GM18870 (cell line): ENCODE measurements around the gene ASXL1.
"Not testable (repeated sequence)": the region's sequence is repeated elsewhere in the genome, so short reads cannot be mapped to it uniquely, and the experiment has no call there.

Experiments used
- ATAC-seq: cut with Tn5 transposase; IDR thresholded peaks from one replicate; pipeline ENCODE4 v1.9.1; 2021; ENCODE audit warnings: moderate library complexity; ENCODE audit not compliant: unreplicated experiment

Gene ASXL1

GRCh38 chr20:32336918-32337347 lies 21.2 kb upstream of the ASXL1 start:
- no peak for ATAC-seq

DNA sequence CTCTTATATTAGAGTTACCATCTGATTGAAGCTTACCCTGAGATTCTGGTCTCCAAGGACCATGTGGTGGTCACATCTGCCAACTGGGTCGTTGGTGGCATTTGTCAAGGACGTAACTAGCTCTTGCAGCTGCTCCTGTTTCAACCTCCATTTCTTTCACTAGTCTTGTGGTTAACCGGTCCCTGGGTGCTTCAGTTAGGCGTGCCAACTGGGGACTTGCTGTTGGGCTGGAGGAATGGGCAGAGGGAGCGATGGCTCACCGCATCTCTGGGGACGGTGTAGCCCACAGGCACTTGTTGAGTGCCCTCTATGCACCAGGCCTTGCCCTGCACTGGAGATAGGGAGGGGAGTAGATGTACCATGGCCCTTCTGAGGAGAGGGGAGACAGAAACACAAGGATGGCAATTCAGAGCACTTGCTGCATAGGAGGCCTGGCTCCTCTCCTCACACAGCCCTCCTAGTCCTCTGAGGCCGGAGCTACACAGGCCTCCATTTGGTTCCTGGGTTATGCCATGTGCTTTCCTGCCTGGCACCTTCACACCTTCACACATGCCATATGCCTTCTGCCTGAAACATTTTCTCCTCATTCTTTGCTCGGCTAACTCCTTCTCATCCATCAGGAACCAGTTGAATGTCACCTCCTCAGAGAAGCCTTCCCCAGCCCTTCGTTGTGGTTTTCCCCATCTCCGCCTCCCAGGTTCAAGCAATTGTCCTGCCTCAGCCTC lies 20.0 kb upstream of the ASXL1 start:
- ATAC-seq: no peak

- ATAC-seq: no peak
Measured at GRCh38 chr20:32338665-32339064, 19.5 kb upstream of the ASXL1 start.

- ATAC-seq: no peak
Measured at GRCh38 chr20:32339116-32339515, 19.0 kb upstream of the ASXL1 start.

DNA sequence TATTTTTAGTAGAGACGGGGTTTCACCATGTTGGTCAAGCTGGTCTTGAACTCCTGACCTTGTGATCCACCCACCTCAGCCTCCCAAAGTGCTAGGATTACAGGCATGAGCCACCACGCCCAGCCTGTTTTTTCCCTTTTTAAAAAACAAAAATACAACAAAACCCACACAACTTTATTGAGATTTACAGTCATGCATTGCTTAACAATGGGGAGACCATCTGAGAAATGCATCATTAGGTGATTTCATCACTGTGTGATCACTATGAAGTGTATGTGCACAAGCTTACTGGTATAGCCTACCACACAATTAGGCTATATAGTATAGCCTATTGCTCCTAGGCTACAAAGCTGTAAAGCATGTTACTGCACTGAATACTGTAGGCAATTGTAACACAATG lies 17.1 kb upstream of the ASXL1 start:
- not testable (repeated sequence) for ATAC-seq

DNA sequence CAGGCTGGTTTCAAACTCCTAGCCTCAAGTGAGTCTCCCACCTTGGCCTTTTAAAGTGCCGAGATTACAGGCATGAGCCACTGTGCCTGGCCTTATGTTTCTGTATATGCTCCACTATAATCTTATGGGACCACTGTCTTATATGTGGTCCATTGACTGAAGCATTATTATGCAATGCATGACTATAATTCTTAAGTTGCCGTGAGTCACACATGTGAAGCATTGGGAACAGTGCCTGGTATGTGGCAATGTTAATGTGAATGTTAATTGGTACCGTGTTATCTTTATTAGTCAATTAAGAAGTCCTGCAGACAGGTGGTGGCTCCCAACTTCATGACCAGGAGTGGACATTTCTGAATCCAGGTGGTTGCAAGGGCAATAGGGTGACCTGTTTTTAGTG lies 14.7 kb upstream of the ASXL1 start:
- ATAC-seq: no peak

DNA sequence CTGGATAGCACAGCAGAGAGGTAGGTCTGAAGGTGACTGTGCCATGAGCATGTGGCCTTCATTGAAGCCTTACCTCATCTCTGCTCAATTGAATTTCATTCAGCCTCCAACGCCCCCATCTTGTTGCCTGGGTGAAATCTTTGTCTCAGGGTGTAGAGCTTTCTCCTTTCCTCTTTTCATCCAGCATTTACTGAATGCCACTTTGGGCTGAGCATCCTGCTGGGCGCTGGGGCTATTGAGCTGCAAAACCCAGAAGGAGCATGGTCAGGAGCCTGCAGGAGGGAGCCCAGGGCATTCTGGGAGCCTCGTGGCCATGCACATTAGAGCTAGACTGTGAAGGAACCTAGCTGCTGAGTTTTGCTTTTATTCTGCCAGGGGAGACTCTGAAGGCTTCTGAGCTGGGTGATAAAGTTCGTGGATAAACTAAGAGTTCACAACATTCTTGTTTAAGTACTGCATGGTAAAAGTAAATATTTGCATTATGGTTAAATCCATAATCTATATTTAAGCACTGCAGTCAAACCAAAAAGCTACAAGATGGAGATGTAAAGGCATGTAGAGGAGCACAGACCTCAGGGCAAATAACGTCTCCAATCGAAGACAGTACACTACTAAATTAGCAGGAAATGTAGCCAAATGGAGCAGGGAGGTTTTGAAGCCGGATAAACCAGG lies 13.2 kb upstream of the ASXL1 start:
- ATAC-seq: no peak

GRCh38 chr20:32348207-32348606 lies 9.9 kb upstream of the ASXL1 start:
- ATAC-seq: no peak

DNA sequence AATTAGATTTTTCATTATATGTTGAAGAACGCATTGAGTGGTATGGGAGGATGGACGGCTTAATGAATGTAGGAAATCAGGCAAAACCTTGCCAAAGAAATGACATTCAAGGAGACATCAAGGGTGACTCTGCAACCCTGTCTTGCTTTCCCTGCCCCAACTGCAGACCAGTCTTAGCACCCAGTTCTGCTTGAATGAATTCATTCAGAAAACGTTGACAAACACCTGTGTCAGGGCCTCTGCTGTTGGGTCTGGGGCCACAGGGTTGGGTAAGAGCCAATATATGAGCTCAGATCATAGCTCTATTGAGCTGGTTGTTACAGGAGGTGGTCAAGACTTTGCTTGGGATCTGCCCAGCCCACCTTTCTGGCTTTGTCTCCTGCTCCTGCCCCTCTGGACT lies 7.7 kb upstream of the ASXL1 start:
- ATAC-seq: no peak

DNA sequence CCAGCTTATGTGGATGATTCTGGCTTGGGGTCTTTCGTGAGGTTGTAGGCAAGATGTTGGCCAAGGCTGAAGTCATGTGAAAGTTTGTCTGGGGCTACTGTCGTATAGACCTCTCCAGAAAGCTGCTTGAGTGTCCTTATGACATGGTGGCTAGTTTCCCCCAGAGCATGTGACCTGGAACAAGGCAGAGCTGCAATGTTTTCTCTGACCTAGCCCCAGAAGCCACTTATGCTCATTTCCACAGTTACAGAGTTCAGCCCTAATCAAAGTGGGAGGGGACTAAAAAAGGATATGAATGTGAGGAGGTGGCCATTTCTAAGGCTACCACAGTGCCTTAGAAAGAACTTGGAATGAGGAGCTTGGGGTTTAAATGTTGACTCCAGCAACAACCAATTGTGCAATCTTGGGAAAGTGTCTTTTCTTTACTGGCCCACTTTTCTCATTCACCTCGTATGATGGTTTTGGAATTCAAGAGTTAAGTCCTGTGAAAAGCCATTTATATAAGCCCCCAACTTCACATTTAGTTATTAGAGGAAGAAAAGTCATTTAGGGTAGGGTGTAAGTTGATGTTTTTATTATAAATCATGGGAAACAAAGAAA lies 5.9 kb upstream of the ASXL1 start:
- ATAC-seq: no peak

DNA sequence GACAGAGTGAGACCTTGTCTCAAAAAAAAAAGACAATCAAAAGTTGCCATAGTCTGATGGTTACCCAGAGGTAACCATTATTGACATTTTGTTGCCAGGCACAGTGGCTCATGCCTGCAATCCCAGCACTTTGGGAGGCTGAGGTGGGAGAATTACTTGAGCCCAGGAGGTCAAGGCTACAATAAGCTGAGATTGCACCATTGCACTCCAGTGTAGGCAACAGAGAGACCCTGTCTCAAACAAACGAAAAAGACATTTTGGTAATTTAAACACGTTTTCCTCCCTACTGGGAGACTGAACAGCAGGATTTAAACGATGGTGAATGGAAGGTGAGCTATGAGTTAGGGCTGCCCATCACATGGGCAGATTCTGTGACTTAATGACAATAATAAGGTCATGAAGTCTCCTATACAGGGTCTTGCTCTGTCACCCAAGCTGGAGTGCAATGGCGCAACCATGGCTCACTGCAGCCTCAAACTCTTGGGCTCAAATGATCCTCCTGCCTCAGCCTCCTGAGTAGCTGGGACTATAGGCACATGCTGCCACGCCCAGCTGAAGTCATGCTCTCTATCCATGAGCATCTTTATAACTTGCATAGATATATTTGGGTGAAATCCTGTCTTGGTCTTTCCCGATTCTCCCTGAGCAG lies 4.2 kb upstream of the ASXL1 start:
- ATAC-seq: no peak

DNA sequence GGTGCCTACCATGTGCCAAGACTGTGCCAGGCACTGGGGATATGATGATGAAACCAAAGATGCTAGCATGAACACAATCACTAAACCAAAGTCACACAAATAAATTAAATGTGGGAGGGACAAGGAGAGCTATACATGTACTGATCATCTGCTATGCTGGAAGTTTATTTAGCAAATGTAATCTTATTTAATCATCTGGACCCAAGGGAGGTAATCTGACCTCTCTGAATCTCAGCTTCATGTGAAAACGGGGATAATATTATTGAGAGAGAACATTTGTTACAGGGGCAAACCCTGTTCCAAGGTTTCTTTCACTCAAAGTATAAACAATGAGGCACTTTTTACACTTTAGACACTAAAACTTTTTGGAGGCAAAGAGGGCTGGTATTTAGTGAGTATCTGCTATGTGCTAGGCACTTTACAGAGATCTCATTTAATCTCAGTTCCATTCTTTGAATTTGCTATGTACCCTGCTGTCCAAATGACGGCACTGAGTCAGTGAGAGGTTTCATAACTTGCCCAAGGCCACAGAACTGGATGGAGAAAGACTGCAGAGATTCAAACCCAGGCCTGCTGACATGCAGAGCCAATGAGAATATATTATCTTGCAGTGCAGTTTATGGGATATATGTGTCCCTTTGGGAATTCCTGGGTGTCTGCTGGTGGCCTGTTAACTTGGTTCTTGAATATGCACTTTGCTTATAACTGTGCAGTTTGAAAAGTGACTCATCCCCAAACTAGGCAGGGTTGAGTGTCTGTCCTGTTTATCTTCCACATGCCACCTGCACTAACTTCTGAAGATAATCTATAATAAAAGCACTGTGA lies 3.3 kb upstream of the ASXL1 start:
- peak; percentile 38 for ATAC-seq

GRCh38 chr20:32355417-32355841 lies 2.7 kb upstream of the ASXL1 start:
- peak; percentile 33 for ATAC-seq

DNA sequence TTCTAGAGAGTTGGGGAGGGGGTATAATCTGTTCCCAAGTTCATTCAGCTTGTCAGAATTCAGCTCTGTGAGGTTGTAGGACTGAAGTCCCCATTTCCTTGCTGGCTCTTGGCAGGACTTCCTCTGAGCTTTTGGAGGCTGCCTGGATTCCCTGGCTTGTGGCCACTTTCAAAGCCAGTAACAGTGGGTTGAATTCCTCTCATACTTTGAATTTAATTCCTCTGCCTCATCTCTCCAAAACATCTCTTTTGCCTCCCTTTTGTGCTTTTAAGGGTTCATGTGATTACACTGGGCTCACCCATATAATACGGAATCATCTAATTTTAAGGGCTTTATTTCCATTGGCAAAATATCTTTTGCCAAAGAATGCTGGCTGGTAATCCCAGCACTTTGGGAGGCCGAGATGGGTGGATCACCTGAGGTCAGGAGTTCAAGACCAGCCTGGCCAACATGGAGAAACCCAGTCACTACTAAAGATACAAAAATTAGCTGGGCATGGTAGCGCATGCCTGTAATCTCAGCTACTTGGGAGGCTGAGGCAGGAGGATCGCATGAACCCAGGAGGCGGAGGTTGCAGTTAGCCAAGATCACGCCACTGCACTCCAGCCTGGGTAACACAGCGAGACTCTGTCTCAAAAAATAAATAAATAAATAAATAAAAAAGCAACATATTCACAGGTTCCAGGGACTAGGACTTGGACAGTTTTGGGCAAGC lies 2.1 kb upstream of the ASXL1 start:
- ATAC-seq: not testable (repeated sequence)

- ATAC-seq: no peak
Measured at GRCh38 chr20:32356622-32357374, 1.3 kb upstream of the ASXL1 start.

- ATAC-seq: no peak
Measured at GRCh38 chr20:32357375-32357868, 709 bp upstream of the ASXL1 start.

- ATAC-seq: no peak
Measured at GRCh38 chr20:32358632-32358882, 426 bp downstream of the ASXL1 start.

GRCh38 chr20:32358883-32359632 lies 927 bp downstream of the ASXL1 start:
- ATAC-seq: no peak
